Choroid plexus epithelial cell (primary cell): ENCODE results near the gene MARK1.

Source experiments
- DNase-seq: peaks from one replicate; pipeline ENCODE4 v3.0.0-alpha.2; 2010; ENCODE audit warnings: low read depth
- H3K4me3 ChIP-seq: 2 replicates; pipeline ENCODE4 v1.5.1; 2011; ENCODE audit warnings: low read depth, mild to moderate bottlenecking, control low read depth, low read length, moderate library complexity
- TF ChIP-seq, protein P1 (sequence below): conservative IDR thresholded peaks from 2 replicates; pipeline ENCODE4 v1.5.1; 2011; ENCODE audit warnings: low read depth, mild to moderate bottlenecking, control low read depth, inconsistent platforms, low read length, moderate library complexity

Gene MARK1

GRCh38 chr1:220552672-220553260 lies 24.8 kb downstream of the MARK1 start:
- no peak overlapping the region for H3K4me3 ChIP-seq
- no peak for DNase-seq
- TF ChIP-seq, protein P1, sequence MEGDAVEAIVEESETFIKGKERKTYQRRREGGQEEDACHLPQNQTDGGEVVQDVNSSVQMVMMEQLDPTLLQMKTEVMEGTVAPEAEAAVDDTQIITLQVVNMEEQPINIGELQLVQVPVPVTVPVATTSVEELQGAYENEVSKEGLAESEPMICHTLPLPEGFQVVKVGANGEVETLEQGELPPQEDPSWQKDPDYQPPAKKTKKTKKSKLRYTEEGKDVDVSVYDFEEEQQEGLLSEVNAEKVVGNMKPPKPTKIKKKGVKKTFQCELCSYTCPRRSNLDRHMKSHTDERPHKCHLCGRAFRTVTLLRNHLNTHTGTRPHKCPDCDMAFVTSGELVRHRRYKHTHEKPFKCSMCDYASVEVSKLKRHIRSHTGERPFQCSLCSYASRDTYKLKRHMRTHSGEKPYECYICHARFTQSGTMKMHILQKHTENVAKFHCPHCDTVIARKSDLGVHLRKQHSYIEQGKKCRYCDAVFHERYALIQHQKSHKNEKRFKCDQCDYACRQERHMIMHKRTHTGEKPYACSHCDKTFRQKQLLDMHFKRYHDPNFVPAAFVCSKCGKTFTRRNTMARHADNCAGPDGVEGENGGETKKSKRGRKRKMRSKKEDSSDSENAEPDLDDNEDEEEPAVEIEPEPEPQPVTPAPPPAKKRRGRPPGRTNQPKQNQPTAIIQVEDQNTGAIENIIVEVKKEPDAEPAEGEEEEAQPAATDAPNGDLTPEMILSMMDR, result no peak

- H3K4me3 ChIP-seq, result no peak overlapping the region
- no peak for DNase-seq
Observed at GRCh38 chr1:220556641-220557040, 28.7 kb downstream of the MARK1 start.

DNA sequence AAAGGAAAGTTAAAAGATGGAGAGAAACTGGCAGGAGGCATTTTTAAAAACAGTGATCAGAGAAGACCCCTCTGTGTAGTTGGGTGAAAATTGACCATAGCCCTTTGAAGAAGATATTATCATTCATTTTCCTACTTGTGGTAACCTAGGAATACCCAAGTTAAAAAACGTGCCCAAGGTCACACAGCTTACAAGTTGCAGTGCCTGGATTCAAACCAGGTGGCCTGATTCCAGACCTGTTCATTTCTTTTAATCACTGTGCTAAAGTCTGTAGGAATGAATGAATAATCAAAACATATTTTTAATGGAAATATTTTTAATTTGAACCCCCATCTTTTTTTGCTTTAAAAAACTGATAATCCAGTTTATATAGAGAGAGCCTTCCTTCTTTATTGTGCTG lies 35.6 kb downstream of the MARK1 start:
- no peak for DNase-seq
- no peak overlapping the region for H3K4me3 ChIP-seq
- TF ChIP-seq, protein P1, result no peak

More at GRCh38 chr1:220556641-220557040, 28.7 kb downstream of the MARK1 start:
- TF ChIP-seq, protein P1, result no peak

- H3K4me3 ChIP-seq, result no peak overlapping the region
- TF ChIP-seq, protein P1, result no peak
- no peak for DNase-seq
Observed at GRCh38 chr1:220564216-220564615, 36.3 kb downstream of the MARK1 start.

- DNase-seq, result no peak
- H3K4me3 ChIP-seq, result no peak overlapping the region
- TF ChIP-seq, protein P1, result no peak
Observed at GRCh38 chr1:220565670-220566069, 37.7 kb downstream of the MARK1 start.

GRCh38 chr1:220566869-220567268 lies 38.9 kb downstream of the MARK1 start:
- no peak overlapping the region for H3K4me3 ChIP-seq
- TF ChIP-seq, protein P1, result no peak
- DNase-seq, result no peak

DNA sequence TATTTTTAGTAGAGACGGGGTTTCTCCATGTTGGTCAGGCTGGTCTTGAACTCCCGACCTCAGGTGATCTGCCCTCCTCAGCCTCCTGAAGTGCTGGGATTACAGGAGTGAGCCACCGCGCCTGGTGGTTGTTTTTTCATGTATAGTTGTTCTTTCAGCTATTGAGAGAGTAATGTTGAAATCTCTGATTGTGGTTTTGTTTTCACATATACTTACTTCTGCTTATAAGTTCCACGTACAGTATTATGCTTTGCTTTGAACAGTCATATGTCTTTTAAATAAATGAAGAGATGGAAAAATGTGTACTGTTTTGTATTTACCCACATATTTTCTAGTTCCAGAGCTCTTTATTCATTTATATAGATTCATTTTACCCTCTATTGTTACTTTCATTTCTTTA lies 44.5 kb downstream of the MARK1 start:
- no peak overlapping the region for H3K4me3 ChIP-seq
- no peak for DNase-seq
- TF ChIP-seq, protein P1, result no peak
